H1 (cell line): ENCODE data around the gene TIMM10. TPM values are rescaled to one million over a fixed set of nuclear protein-coding genes. Genes with fewer than 3 reads are reported as not detected.

ENCODE experiments used
- CTCF ChIA-PET: fragments of 300-600 bp; sonication (Branson Sonifier 250); formaldehyde crosslinking; loops from one replicate; lab custom pipeline; 2021; ENCODE audit not compliant: partially characterized antibody; lab: Charles Lee
- POLR2A ChIA-PET: fragments of 300-600 bp; sonication (Branson Sonifier 250); formaldehyde crosslinking; loops from one replicate; lab custom pipeline; 2021; ENCODE audit warnings: inconsistent platforms; ENCODE audit not compliant: partially characterized antibody; lab: Charles Lee
- DNase-seq, 2 experiments: peaks; one replicate each; pipeline versions ENCODE4 v3.0.0 to v3.0.0-alpha.2; 2010 to 2022; ENCODE audit warnings: low spot score in 2 of 2, low read depth in 1 of 2, mixed read lengths in 1 of 2
- FAIRE-seq: peaks from 2 replicates; lab custom pipeline; 2011; peaks lifted over from hg19 to GRCh38; lab: Jason Lieb, UNC
- H2AFZ ChIP-seq: 2 replicates; pipeline ENCODE4 v1.8.1; 2012; ENCODE audit warnings: low read length, inconsistent platforms
- H2AK5ac ChIP-seq: 2 replicates; pipeline ENCODE4 v1.6.1; 2013; ENCODE audit warnings: low read depth, low read length
- H2BK120ac ChIP-seq: replicated peaks from 2 replicates; pipeline ENCODE3; 2013; ENCODE audit warnings: low read depth, low read length, inconsistent platforms
- H2BK12ac ChIP-seq: 2 replicates; pipeline ENCODE4 v1.6.1; 2013; ENCODE audit warnings: low read depth, low read length
- H2BK15ac ChIP-seq: 2 replicates; pipeline ENCODE4 v1.6.1; 2013; ENCODE audit warnings: low read length
- H2BK20ac ChIP-seq: 2 replicates; pipeline ENCODE4 v1.6.1; 2013; ENCODE audit warnings: low read length
- H2BK5ac ChIP-seq: 2 replicates; pipeline ENCODE4 v1.6.1; 2013; ENCODE audit warnings: low read depth, low read length
- H3K14ac ChIP-seq: 2 replicates; pipeline ENCODE4 v1.6.1; 2013; ENCODE audit warnings: inconsistent platforms; ENCODE audit not compliant: insufficient read length
- H3K18ac ChIP-seq: 2 replicates; pipeline ENCODE4 v1.6.1; 2013; ENCODE audit warnings: low read length; ENCODE audit errors: extremely low read depth
- H3K23ac ChIP-seq: 2 replicates; pipeline ENCODE4 v1.6.1; 2013; ENCODE audit warnings: inconsistent platforms; ENCODE audit not compliant: insufficient read length
- H3K23me2 ChIP-seq: 2 replicates; pipeline ENCODE4 v1.6.1; 2013; ENCODE audit warnings: low read depth, low read length
- H3K27ac ChIP-seq: 2 replicates; pipeline ENCODE4 v1.6.1; 2011; ENCODE audit warnings: low read depth, low read length, inconsistent platforms
- H3K27me3 ChIP-seq, 4 experiments: replicated peaks in 1 of 4; 1 replicate in 1 of 4; 2 replicates in 3 of 4; pipeline versions ENCODE4 v1.6.1 to v1.8.1; 2011 to 2013; ENCODE audit warnings: low read length in 3 of 4, mild to moderate bottlenecking in 3 of 4, inconsistent platforms in 2 of 4, mixed read lengths in 2 of 4, moderate library complexity in 1 of 4; ENCODE audit not compliant: control insufficient read depth in 3 of 4, insufficient read depth in 3 of 4; ENCODE audit errors: extremely low read depth in 1 of 4
- H3K36me3 ChIP-seq, 4 experiments: 2 replicates each; pipeline versions ENCODE4 v1.6.1 to v1.8.1; 2011 to 2013; ENCODE audit warnings: mild to moderate bottlenecking in 4 of 4, low read length in 3 of 4, moderate library complexity in 2 of 4, control low read depth in 1 of 4, inconsistent platforms in 1 of 4; ENCODE audit not compliant: insufficient read depth in 4 of 4, control insufficient read depth in 2 of 4
- H3K4ac ChIP-seq: replicated peaks from 2 replicates; pipeline ENCODE3; 2013; ENCODE audit warnings: low read length, low read depth, mixed read lengths, inconsistent platforms; ENCODE audit not compliant: insufficient read length
- H3K4me1 ChIP-seq, 4 experiments: replicated peaks in 1 of 4; 1 replicate in 1 of 4; 2 replicates in 3 of 4; pipeline versions ENCODE4 v1.6.1 to v1.8.1; 2011 to 2013; ENCODE audit warnings: low read length in 3 of 4, inconsistent platforms in 2 of 4, mixed read lengths in 1 of 4; ENCODE audit not compliant: insufficient read depth in 4 of 4, control insufficient read depth in 3 of 4
- H3K4me2 ChIP-seq, 2 experiments: 2 replicates each; pipeline versions ENCODE4 v1.6.1 to v1.8.1; 2011 to 2013; ENCODE audit warnings: low read depth in 2 of 2, low read length in 2 of 2, control low read depth in 1 of 2, inconsistent platforms in 1 of 2, mild to moderate bottlenecking in 1 of 2; ENCODE audit not compliant: insufficient read depth in 1 of 2
- H3K4me3 ChIP-seq, 4 experiments: fragments of 200-600, 300-600 bp in 1 of 4; sonication (generic), shearing (Covaris generic), sonication (Bioruptor Twin) in 1 of 4; 2 replicates each; pipeline versions ENCODE4 v1.5.1 to v1.8.1; 2011 to 2016; ENCODE audit warnings: low read length in 4 of 4, low read depth in 3 of 4, control low read depth in 2 of 4, inconsistent platforms in 2 of 4, mild to moderate bottlenecking in 2 of 4, mixed read lengths in 1 of 4, moderate library complexity in 1 of 4; ENCODE audit not compliant: insufficient read depth in 2 of 4; ENCODE audit errors: extremely low read depth in 1 of 4
- H3K56ac ChIP-seq: replicated peaks from 2 replicates; pipeline ENCODE3; 2013; ENCODE audit warnings: low read depth, mild to moderate bottlenecking, mixed read lengths, low read length, inconsistent platforms; ENCODE audit not compliant: insufficient read length
- H3K79me1 ChIP-seq: 2 replicates; pipeline ENCODE4 v1.6.1; 2013; ENCODE audit warnings: low read depth, low read length, control low read depth
- H3K79me2 ChIP-seq, 2 experiments: 2 replicates each; pipeline versions ENCODE4 v1.6.1 to v1.8.1; 2012 to 2013; ENCODE audit warnings: low read length in 2 of 2, mild to moderate bottlenecking in 2 of 2, inconsistent platforms in 1 of 2; ENCODE audit not compliant: insufficient read depth in 2 of 2, control insufficient read depth in 1 of 2
- H3K9ac ChIP-seq, 4 experiments: replicated peaks in 1 of 4; 1 replicate in 1 of 4; 2 replicates in 3 of 4; pipeline versions ENCODE4 v1.6.1 to v1.8.1; 2011 to 2013; ENCODE audit warnings: low read depth in 3 of 4, low read length in 3 of 4, control low read depth in 2 of 4, mild to moderate bottlenecking in 2 of 4, moderate library complexity in 2 of 4, inconsistent platforms in 1 of 4; ENCODE audit errors: extremely low read depth in 1 of 4
- H3K9me3 ChIP-seq, 2 experiments: 2 replicates each; pipeline versions ENCODE4 v1.6.1 to v1.8.1; 2012 to 2013; ENCODE audit warnings: mild to moderate bottlenecking in 2 of 2, moderate library complexity in 2 of 2, control low read depth in 1 of 2, inconsistent platforms in 1 of 2, low read depth in 1 of 2, low read length in 1 of 2, mixed read lengths in 1 of 2; ENCODE audit not compliant: insufficient read depth in 2 of 2
- H4K20me1 ChIP-seq, 2 experiments: replicated peaks in 1 of 2; 2 replicates each; pipeline versions ENCODE3 to v1.8.1; 2011 to 2013; ENCODE audit warnings: inconsistent platforms in 2 of 2, low read length in 2 of 2, mild to moderate bottlenecking in 1 of 2; ENCODE audit not compliant: insufficient read depth in 2 of 2, control insufficient read depth in 1 of 2
- H4K5ac ChIP-seq: 2 replicates; pipeline ENCODE4 v1.6.1; 2013; ENCODE audit warnings: low read length, low read depth, mixed read lengths, inconsistent platforms; ENCODE audit not compliant: insufficient read length
- H4K8ac ChIP-seq: 2 replicates; pipeline ENCODE4 v1.8.0; 2013; ENCODE audit warnings: mild to moderate bottlenecking, moderate library complexity, low read length, inconsistent platforms; ENCODE audit not compliant: insufficient read depth; ENCODE audit errors: extremely low read depth
- H4K91ac ChIP-seq: replicated peaks from 2 replicates; pipeline ENCODE3; 2013; ENCODE audit warnings: low read length, mixed read lengths, inconsistent platforms; ENCODE audit not compliant: insufficient read length
- BACH1 ChIP-seq: IDR thresholded peaks from 2 replicates; pipeline ENCODE4 v1.6.1; 2012; ENCODE audit warnings: low read length, improper control_type of control experiment
- FOSL1 ChIP-seq: IDR thresholded peaks from 2 replicates; pipeline ENCODE4 v1.6.1; 2011; ENCODE audit warnings: mild to moderate bottlenecking, low read depth, low read length, moderate library complexity; ENCODE audit not compliant: insufficient read depth
- GTF2F1 ChIP-seq: IDR thresholded peaks from 2 replicates; pipeline ENCODE4 v1.6.1; 2012; ENCODE audit warnings: low read depth, low read length, improper control_type of control experiment, borderline replicate concordance
- HDAC6 ChIP-seq: IDR thresholded peaks from one replicate; pipeline ENCODE4 v1.7.1; 2012; ENCODE audit warnings: low read depth, mild to moderate bottlenecking, inconsistent platforms, low read length, moderate library complexity
- JUND ChIP-seq: IDR thresholded peaks from 2 replicates; pipeline ENCODE4 v1.6.1; 2011; ENCODE audit warnings: mild to moderate bottlenecking, improper control_type of control experiment, low read length
- POU5F1 ChIP-seq: IDR thresholded peaks from 2 replicates; pipeline ENCODE4 v1.6.1; 2011; ENCODE audit warnings: low read depth, mild to moderate bottlenecking, low read length, moderate library complexity
- RAD21 ChIP-seq, 2 experiments: IDR thresholded peaks in 1 of 2; conservative IDR thresholded peaks in 1 of 2; 2 replicates each; pipeline ENCODE4 v1.6.1; 2011; ENCODE audit warnings: low read depth in 2 of 2, low read length in 2 of 2, improper control_type of control experiment in 1 of 2, inconsistent platforms in 1 of 2, mild to moderate bottlenecking in 1 of 2, moderate library complexity in 1 of 2
- RFX5 ChIP-seq: IDR thresholded peaks from 2 replicates; pipeline ENCODE4 v1.6.1; 2011; ENCODE audit warnings: low read depth, low read length, improper control_type of control experiment, borderline replicate concordance
- SIN3A ChIP-seq, 2 experiments: IDR thresholded peaks in 1 of 2; conservative IDR thresholded peaks in 1 of 2; 2 replicates each; pipeline ENCODE4 v1.6.1; 2011 to 2012; ENCODE audit warnings: low read length in 2 of 2, improper control_type of control experiment in 1 of 2, low read depth in 1 of 2, mild to moderate bottlenecking in 1 of 2
- TEAD4 ChIP-seq: IDR thresholded peaks from 2 replicates; pipeline ENCODE4 v1.6.1; 2012; ENCODE audit warnings: low read depth, low read length, inconsistent platforms, mixed read lengths
- USF2 ChIP-seq: IDR thresholded peaks from 2 replicates; pipeline ENCODE4 v1.6.1; 2011; ENCODE audit warnings: low read length, improper control_type of control experiment
- WGBS, 2 experiments: shearing (Covaris generic) in 1 of 2; methylation state at CpG; one replicate each; pipeline versions ENCODE4 v1.1.6 to v1.1.7; 2013 to 2015; ENCODE audit warnings: low lambda C conversion rate in 2 of 2, mixed read lengths in 2 of 2, inconsistent platforms in 1 of 2, low coverage in 1 of 2, missing lambda C conversion rate in 1 of 2; ENCODE audit not compliant: insufficient replicate concordance in 2 of 2, insufficient coverage in 1 of 2, insufficient read length in 1 of 2; ENCODE audit errors: extremely low coverage in 1 of 2, missing lambda C conversion rate in 1 of 2; 5-methylcytosine and 5-hydroxymethylcytosine counted together
- polyA plus RNA-seq, 7 experiments: library from polyadenylated mRNA; depleted of rRNA in 3 of 7; stranded (reverse) in 5 of 7; unstranded in 2 of 7; fragments of >200 nt in 5 of 7; fragments of 200-250 nt in 2 of 7; gene quantifications; 1 replicate in 5 of 7; 2 replicates in 1 of 7; 4 replicates in 1 of 7; pipeline versions ENCODE4 v1.2.1 to v1.2.3, GENCODE V29; 2011 to 2013; ENCODE audit warnings: missing spikeins in 2 of 7, mixed read lengths in 2 of 7
- total RNA-seq: library from RNA; stranded (reverse); fragmentation: NEBNext Ultra II Directional; extraction: Animal tissue kit (Norgen Biotek cat#: 25700); gene quantifications from 2 replicates; pipeline ENCODE4 v1.2.1, GENCODE V29; 2021
- TF ChIP-seq, protein P1 (sequence below): IDR thresholded peaks from 2 replicates; pipeline ENCODE4 v1.6.1; 2012; ENCODE audit warnings: inconsistent platforms

The TIMM10 gene
- total and polyA plus RNA-seq, 2 of the 8 experiments (the other 6 are each of a cell fraction or from before 2014, with no cell fraction given) = 117 to 227 TPM

GRCh38 chr11:57552479-57552878, 21.9 kb upstream of the TIMM10 start:
- Histone ChIP-seq H2BK15ac (no peak overlapping the region), H3K79me2 (no peaks in the 10 kb centered on the region), H3K27me3 (no peaks in the 10 kb centered on the region; a peak in 1 of 7 replicates), H3K4me1 (peaks cover 0 to 3% (median under 1%) of the 10 kb centered on the region in 4 experiments; a peak in 2 of 7 replicates), H4K91ac (no peak overlapping the region), H3K4ac (no peak overlapping the region), H4K20me1 (peaks cover 1 to 2% of the 10 kb centered on the region in 2 experiments), H2BK120ac (no peak overlapping the region), H3K36me3 (peaks cover 2 to 46% (median 25%) of the 10 kb centered on the region in 4 experiments; a peak in 7 of 8 replicates), H3K79me1 (no peaks in the 10 kb centered on the region), H3K56ac (no peak overlapping the region), H3K4me3 (no peak overlapping the region), H3K27ac (no peak overlapping the region), H3K4me2 (no peak overlapping the region), H3K18ac (no peak overlapping the region), H2BK5ac (no peak overlapping the region), H3K9me3 (no peaks in the 10 kb centered on the region), H2BK12ac (no peak overlapping the region), H3K23me2 (no peaks in the 10 kb centered on the region; the same call in 1 of the 2 replicates), H2AFZ (no peak overlapping the region), H3K23ac (no peak overlapping the region), H2AK5ac (no peak overlapping the region), H4K5ac (no peak overlapping the region), H3K14ac (no peak overlapping the region), H2BK20ac (no peak overlapping the region), H4K8ac (no peak overlapping the region), H3K9ac (no peak overlapping the region)
- ChIA-PET CTCF (interaction anchor here (0.7 to 3.5 kb wide), 6 partner anchors 8 to 26 kb away, joined by 3 to 18 read pairs (median 4); partner anchors contain the start of gene UBE2L6), POLR2A (interaction anchor here (0.7 to 1.9 kb wide), 5 partner anchors 9 to 89 kb away, joined by 3 to 7 read pairs (median 4); partner anchors contain the start of gene UBE2L6)
- FAIRE-seq (no peak), DNase-seq (no peak)
- WGBS, 2 experiments = 94% methylated on average over 5 of the region's 5 CpGs; no CpG with 5 or more reads in 1 of the 2 experiments
- TF ChIP-seq TEAD4 (no peak), HDAC6 (no peak), SIN3A (conservative IDR thresholded peaks at IDR 0.05 in 1 of 2, IDR thresholded peaks at IDR 0.05 in 1 of 2; ENCODE audit: low read depth in 1 of 2, low read length in 2 of 2) (no peak), JUND (no peak), BACH1 (no peak), GTF2F1 (no peak), RAD21 (IDR thresholded peaks at IDR 0.05 in 1 of 2, conservative IDR thresholded peaks at IDR 0.05 in 1 of 2; ENCODE audit: low read depth in 2 of 2, low read length in 2 of 2) (no peak), USF2 (no peak), POU5F1 (no peak), FOSL1 (no peak), RFX5 (no peak)
- TF ChIP-seq, protein P1, sequence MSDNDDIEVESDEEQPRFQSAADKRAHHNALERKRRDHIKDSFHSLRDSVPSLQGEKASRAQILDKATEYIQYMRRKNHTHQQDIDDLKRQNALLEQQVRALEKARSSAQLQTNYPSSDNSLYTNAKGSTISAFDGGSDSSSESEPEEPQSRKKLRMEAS = no peak
